A549 (cell line): ENCODE results near the gene GOLGA7B. TPM values are rescaled to one million over a fixed set of nuclear protein-coding genes. Genes with fewer than 3 reads are reported as not detected.
A peak's percentile ranks its signal among the peaks of the same experiment; 100 is the strongest.

Experiments
- ATAC-seq, 2 experiments: fragments of 200-7000 bp in 1 of 2; fragments of >200 bp in 1 of 2; cut with Nextera tagmentation in 1 of 2; cut with Tn5 transposase in 1 of 2; 3 replicates each; pipeline versions ENCODE4 v1.8.0 to v1.9.1; 2018 to 2020; ENCODE audit warnings: mild to moderate bottlenecking in 1 of 2, moderate library complexity in 1 of 2
- CTCF ChIA-PET: fragments of 300-600 bp; sonication (Branson Sonifier 250); formaldehyde crosslinking; extraction: SDS; loops from one replicate; lab custom pipeline; 2021; ENCODE audit warnings: antibody characterized with exemption, inconsistent platforms; lab: Yijun Ruan, JAX
- POLR2A ChIA-PET: fragments of 350-600 bp; formaldehyde crosslinking; extraction: SDS; loops from one replicate; lab custom pipeline; 2021; ENCODE audit warnings: antibody characterized with exemption, inconsistent platforms; lab: Yijun Ruan, JAX
- DNase-seq, 2 experiments: peaks; one replicate each; pipeline versions ENCODE4 v3.0.0 to v3.0.0-alpha.2; 2011 to 2016; ENCODE audit warnings: low read depth in 1 of 2, low spot score in 1 of 2
- FAIRE-seq: peaks from 2 replicates; lab custom pipeline; 2011; peaks lifted over from hg19 to GRCh38; lab: Jason Lieb, UNC
- H3K27ac ChIP-seq, 2 experiments: fragments of >200 bp; sonication (Bioruptor Twin); formaldehyde crosslinking; 3 replicates each; pipeline ENCODE4 v1.5.1; 2016 to 2017
- H3K4me1 ChIP-seq: fragments of >200 bp; sonication (Bioruptor Twin); formaldehyde crosslinking; 3 replicates; pipeline ENCODE4 v1.6.1; 2016
- H3K4me2 ChIP-seq: fragments of >200 bp; sonication (Bioruptor Twin); formaldehyde crosslinking; 3 replicates; pipeline ENCODE4 v1.6.1; 2016
- H3K4me3 ChIP-seq: fragments of >200 bp; sonication (Bioruptor Twin); formaldehyde crosslinking; 3 replicates; pipeline ENCODE4 v1.5.1; 2016
- H3K9me3 ChIP-seq: fragments of >200 bp; sonication (Bioruptor Twin); formaldehyde crosslinking; 3 replicates; pipeline ENCODE4 v1.6.1; 2016
- BHLHE40 ChIP-seq: IDR thresholded peaks from 2 replicates; pipeline ENCODE4 v1.6.1; 2012; ENCODE audit warnings: low read depth, low read length, inconsistent platforms
- CEBPB ChIP-seq, 2 experiments: fragments of >200 bp in 1 of 2; sonication (Bioruptor Twin) in 1 of 2; formaldehyde crosslinking in 1 of 2; IDR thresholded peaks; 2 replicates each; pipeline ENCODE4 v1.6.1; 2012 to 2016
- CHD2 ChIP-seq: fragments of 150-350 bp; IDR thresholded peaks from 2 replicates; pipeline ENCODE4 v1.6.1; 2014; ENCODE audit warnings: low read length; ENCODE audit not compliant: partially characterized antibody
- EHMT2 ChIP-seq: fragments of 200-600 bp; sonication (generic); IDR thresholded peaks from 2 replicates; pipeline ENCODE4 v1.6.1; 2016; ENCODE audit warnings: antibody characterized with exemption, low read depth, mild to moderate bottlenecking, moderate library complexity
- ELK1 ChIP-seq: fragments of 150-350 bp; IDR thresholded peaks from 2 replicates; pipeline ENCODE4 v1.6.1; 2014; ENCODE audit warnings: low read depth, mild to moderate bottlenecking, low read length
- EP300 ChIP-seq, 2 experiments: fragments of >200 bp; sonication (Bioruptor Twin); formaldehyde crosslinking; IDR thresholded peaks; 2 replicates in 1 of 2; 3 replicates in 1 of 2; pipeline ENCODE4 v1.6.1; 2016 to 2017
- FOSL2 ChIP-seq, 2 experiments: fragments of 450-650 bp in 1 of 2; fragments of >200 bp in 1 of 2; sonication (Bioruptor Twin) in 1 of 2; formaldehyde crosslinking; IDR thresholded peaks; 2 replicates each; pipeline versions ENCODE4 v1.5.0 to v1.6.1; 2016 to 2020; ENCODE audit warnings: mild to moderate bottlenecking in 1 of 2, moderate library complexity in 1 of 2
- FOXS1 ChIP-seq: fragments of 250-450 bp; sonication (Bioruptor Pico); IDR thresholded peaks from 2 replicates; pipeline ENCODE4 v1.5.0; 2020; ENCODE audit warnings: mild to moderate bottlenecking, moderate library complexity
- GATA3 ChIP-seq: IDR thresholded peaks from 2 replicates; pipeline ENCODE4 v1.6.1; 2012; ENCODE audit warnings: borderline replicate concordance
- HDAC2 ChIP-seq: fragments of 200-600 bp; sonication (generic); IDR thresholded peaks from 2 replicates; pipeline ENCODE4 v1.6.1; 2016
- JUNB ChIP-seq: fragments of >200 bp; sonication (Bioruptor Twin); formaldehyde crosslinking; IDR thresholded peaks from 2 replicates; pipeline ENCODE4 v1.6.1; 2016
- MAFK ChIP-seq: fragments of 450-650 bp; IDR thresholded peaks from 2 replicates; pipeline ENCODE4 v1.6.1; 2014; ENCODE audit not compliant: partially characterized antibody
- MAZ ChIP-seq: fragments of 150-350 bp; IDR thresholded peaks from 2 replicates; pipeline ENCODE4 v1.6.1; 2014; ENCODE audit warnings: antibody characterized with exemption, low read depth, low read length, borderline replicate concordance
- NFE2L2 ChIP-seq: fragments of 150-350 bp; conservative IDR thresholded peaks from 2 replicates; pipeline ENCODE4 v1.6.1; 2014; ENCODE audit warnings: low read length
- RCOR1 ChIP-seq: fragments of 150-350 bp; IDR thresholded peaks from 2 replicates; pipeline ENCODE4 v1.6.1; 2014; ENCODE audit warnings: antibody characterized with exemption, low read length, low read depth
- RNF2 ChIP-seq: fragments of 200-600 bp; sonication (generic); IDR thresholded peaks from 2 replicates; pipeline ENCODE4 v1.6.1; 2016; ENCODE audit warnings: low read depth, mild to moderate bottlenecking, antibody characterized with exemption, moderate library complexity, borderline replicate concordance
- TP53 ChIP-seq: fragments of 250-450 bp; sonication (Bioruptor Pico); IDR thresholded peaks from 2 replicates; pipeline ENCODE4 v1.5.0; 2021; ENCODE audit warnings: mild to moderate bottlenecking, moderate library complexity
- ZC3H11A ChIP-seq: fragments of 450-650 bp; IDR thresholded peaks from 2 replicates; pipeline ENCODE4 v1.6.1; 2014; ENCODE audit warnings: antibody characterized with exemption, mild to moderate bottlenecking
- ZFP36 ChIP-seq: fragments of 450-650 bp; IDR thresholded peaks from 2 replicates; pipeline ENCODE4 v1.6.1; 2014; ENCODE audit warnings: borderline replicate concordance; ENCODE audit not compliant: partially characterized antibody
- ZNF302 ChIP-seq: fragments of 250-450 bp; sonication (Bioruptor Pico); IDR thresholded peaks from 2 replicates; pipeline ENCODE4 v1.9.0; 2021; ENCODE audit warnings: inconsistent platforms, mild to moderate bottlenecking, moderate library complexity
- WGBS: methylation state at CpG from one replicate; pipeline ENCODE4 v1.1.6; 2017; ENCODE audit errors: missing lambda C conversion rate; 5-methylcytosine and 5-hydroxymethylcytosine counted together
- polyA plus RNA-seq, 4 experiments: library from polyadenylated mRNA; depleted of rRNA in 3 of 4; stranded (reverse); fragments of >200 nt; fragmentation: RNase III in 1 of 4; extraction: RNeasy Plus Mini Kit Qiagen cat#74134 plus additional on column Dnase treatment in 1 of 4; gene quantifications; 2 replicates in 3 of 4; 3 replicates in 1 of 4; pipeline ENCODE4 v1.2.3, GENCODE V29; 2011 to 2017

GOLGA7B gene
- polyA plus RNA-seq, 2 of the 4 experiments (the other 2 are of a cell fraction), result 0.62 to 1.5 TPM

DNA sequence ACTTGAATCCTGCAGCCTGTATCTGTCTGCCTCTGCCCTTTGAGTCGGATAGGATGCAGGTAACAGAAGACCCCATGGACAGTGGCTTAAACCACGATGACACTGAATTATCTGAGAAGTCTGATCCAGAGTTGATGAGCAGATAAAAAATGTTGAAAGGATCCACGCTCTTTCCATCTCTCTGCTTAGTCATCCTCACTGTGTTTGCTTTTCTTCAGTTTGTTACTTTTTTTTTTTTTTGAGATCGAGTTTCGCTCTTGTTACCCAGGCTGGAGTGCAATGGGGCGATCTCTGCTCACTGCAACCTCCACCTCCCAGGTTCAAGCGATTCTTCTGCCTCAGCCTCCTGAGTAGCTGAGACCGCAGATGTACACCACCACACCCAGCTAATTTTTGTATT is 36.9 kb upstream of the GOLGA7B start:
- H3K4me1 ChIP-seq, result peaks cover 34% of the 10 kb centered on the region
- no peaks in the 10 kb centered on the region for H3K9me3 ChIP-seq
- CTCF ChIA-PET, result interaction anchor here (2.0 to 6.9 kb wide), 3 partner anchors 9 to 57 kb away, joined by 6 to 62 read pairs (median 24); no protein-coding TSS in a partner anchor
- 21% methylated on average over 8 of the region's 8 CpGs for WGBS
- peak overlapping the region; percentile 78 to 89 for H3K27ac ChIP-seq
- DNase-seq (peak in 1 of 2 experiments; percentile 35), FAIRE-seq (peak; percentile 32), ATAC-seq (peak; percentile 53 to 74; a peak in 4 of 6 replicates)
- no peak overlapping the region for H3K4me3 ChIP-seq
- no peak for TF ChIP-seq BHLHE40
- peak; percentile 48 for TF ChIP-seq MAFK
- TF ChIP-seq FOSL2 (IDR thresholded peaks at IDR 0.05), result no peak
- peak; percentile 8; the same call in 1 of the 2 replicates for TF ChIP-seq FOSL2 (CRISPR knock-in tag; IDR thresholded peaks at IDR 0.05)
- peak; percentile 23; the same call in 1 of the 2 replicates for TF ChIP-seq NFE2L2
- POLR2A ChIA-PET, result interaction anchor here (1.0 to 1.2 kb wide), 2 partner anchors 30 to 76 kb away, joined by 4 to 5 read pairs; no protein-coding TSS in a partner anchor
- H3K4me2 ChIP-seq, result peak overlapping the region; percentile 75

- peaks cover 34% of the 10 kb centered on the region for H3K4me1 ChIP-seq
- peak overlapping the region; percentile 75 for H3K4me2 ChIP-seq
- no peak for FAIRE-seq
- ATAC-seq, result peak; percentile 55 to 63; a peak in 4 of 6 replicates
- no peak overlapping the region for H3K4me3 ChIP-seq
- POLR2A ChIA-PET, result interaction anchor here (1.2 to 1.3 kb wide), 2 partner anchors 30 to 75 kb away, joined by 4 read pairs; no protein-coding TSS in a partner anchor
- peak overlapping the region; percentile 78 to 89 for H3K27ac ChIP-seq
- 26% methylated on average over 3 of the region's 3 CpGs for WGBS
- CTCF ChIA-PET, result interaction anchor here (2.0 to 6.9 kb wide), 3 partner anchors 8 to 56 kb away, joined by 6 to 62 read pairs (median 24); no protein-coding TSS in a partner anchor
- TF ChIP-seq FOSL2 (IDR thresholded peaks at IDR 0.05) (peak; percentile 27; the same call in 1 of the 2 replicates), FOSL2 (CRISPR knock-in tag; IDR thresholded peaks at IDR 0.05) (peak; percentile 22; the same call in 1 of the 2 replicates), MAZ (no peak)
- H3K9me3 ChIP-seq, result no peaks in the 10 kb centered on the region
- no peak for DNase-seq
These were observed 36.3 kb upstream of the GOLGA7B start for GRCh38 chr10:97813311-97813710.

DNA sequence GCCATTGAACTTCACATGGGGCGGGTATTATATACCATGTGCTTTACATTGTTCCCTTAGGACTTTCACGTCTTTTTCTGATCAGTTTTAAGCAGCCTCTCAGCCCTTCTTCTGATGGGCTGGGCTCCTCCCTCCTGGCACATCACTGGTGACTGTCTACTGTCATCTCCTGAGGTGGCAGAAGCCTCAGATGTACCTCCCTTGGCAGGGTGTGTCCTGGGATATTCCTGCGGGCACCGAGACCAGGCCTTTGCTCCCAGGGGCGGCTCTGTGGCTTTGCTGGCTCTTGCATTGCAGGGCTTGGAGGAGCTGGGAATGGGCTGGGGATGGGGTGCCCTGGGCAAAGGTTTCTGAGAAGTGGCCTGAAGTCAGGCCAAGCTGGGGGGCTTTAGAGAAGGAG is 34.6 kb upstream of the GOLGA7B start:
- TF ChIP-seq RCOR1 (no peak), EHMT2 (no peak), CEBPB (IDR thresholded peaks at IDR 0.05) (no peak), ZFP36 (no peak), ELK1 (no peak), ZNF302 (no peak), RNF2 (no peak), NFE2L2 (no peak), HDAC2 (no peak), CHD2 (no peak), FOXS1 (CRISPR knock-in tag) (no peak), EP300 (IDR thresholded peaks at IDR 0.05) (no peak), MAFK (no peak), TP53 (CRISPR knock-in tag) (no peak), ZC3H11A (no peak), GATA3 (no peak), JUNB (no peak)
- TF ChIP-seq, all 56 proteins: peak for 0
- peak overlapping the region in 1 of 2 experiments; percentile 47; a peak in 2 of 6 replicates for H3K27ac ChIP-seq
- ChIA-PET POLR2A (no interaction called here), CTCF (interaction anchor here (0.5 to 6.9 kb wide), 2 partner anchors 23 to 193 kb away, joined by 4 to 62 read pairs; no protein-coding TSS in a partner anchor)
- H3K4me1 ChIP-seq, result peaks cover 34% of the 10 kb centered on the region
- FAIRE-seq, result no peak
- no peak for DNase-seq
- H3K4me2 ChIP-seq, result no peak overlapping the region
- no peak for ATAC-seq
- no peak overlapping the region for H3K4me3 ChIP-seq
- 88% methylated on average over 2 of the region's 5 CpGs for WGBS
- no peaks in the 10 kb centered on the region for H3K9me3 ChIP-seq
